K562 (cell line): ENCODE results near the gene FN3KRP. TPM values are rescaled to one million over a fixed set of nuclear protein-coding genes. Genes with fewer than 3 reads are reported as not detected.

Experiments
- ATAC-seq: fragments of 200-7000 bp; cut with Tn5 transposase; 3 replicates; pipeline ENCODE4 v1.9.1; 2020; ENCODE audit warnings: moderate library complexity
- BruUV-seq: library from RNA; stranded (reverse); fragments of 400-500 nt; replicated peaks from 2 replicates; lab custom pipeline; 2021; lab: Mats Ljungman, UMichigan
- CTCF ChIA-PET: fragments of 300-600 bp; formaldehyde crosslinking; extraction: SDS; loops from one replicate; lab custom pipeline; 2021; ENCODE audit warnings: low intra/inter-chr PET ratio; lab: Yijun Ruan, JAX
- POLR2A ChIA-PET: fragments of 300-600, 350-650 bp; sonication (Branson Sonifier 250); formaldehyde crosslinking; extraction: SDS; loops from one replicate; lab custom pipeline; 2021; ENCODE audit warnings: antibody characterized with exemption, inconsistent platforms; lab: Yijun Ruan, JAX
- DNase-seq, 4 experiments: peaks; one replicate each; pipeline versions ENCODE4 v3.0.0 to v3.0.0-alpha.2; 2011 to 2018; ENCODE audit warnings: low spot score in 3 of 4, mixed read lengths in 3 of 4; ENCODE audit errors: extremely low read depth in 1 of 4
- FAIRE-seq: peaks from 2 replicates; lab custom pipeline; 2011; peaks lifted over from hg19 to GRCh38; lab: Jason Lieb, UNC
- H2AFZ ChIP-seq: 2 replicates; pipeline ENCODE4 v1.6.0; 2011; ENCODE audit warnings: low read depth, low read length, control low read depth, inconsistent platforms
- H3K27ac ChIP-seq: fragments of 200-600 bp; 3 replicates; pipeline ENCODE4 v1.8.0; 2011; ENCODE audit warnings: low read depth, mild to moderate bottlenecking, control low read depth, inconsistent platforms, low read length, moderate library complexity, mixed read lengths; ENCODE audit errors: extremely low read depth
- H3K27me3 ChIP-seq, 2 experiments: fragments of 300-600 bp in 1 of 2; 2 replicates in 1 of 2; 3 replicates in 1 of 2; pipeline versions ENCODE4 v1.6.0 to v1.8.0; 2011; ENCODE audit warnings: inconsistent platforms in 2 of 2, low read length in 2 of 2, mild to moderate bottlenecking in 1 of 2, mixed read lengths in 1 of 2, moderate library complexity in 1 of 2; ENCODE audit not compliant: control insufficient read depth in 2 of 2, insufficient read depth in 2 of 2
- H3K36me3 ChIP-seq: fragments of 300-600 bp; 3 replicates; pipeline ENCODE4 v1.8.0; 2011; ENCODE audit warnings: mild to moderate bottlenecking, low read length, inconsistent platforms; ENCODE audit not compliant: control insufficient read depth, insufficient read depth
- H3K4me1 ChIP-seq, 2 experiments: fragments of 200-600 bp in 1 of 2; replicated peaks in 1 of 2; 2 replicates in 1 of 2; 3 replicates in 1 of 2; pipeline versions ENCODE4 v1.5.1 to v1.8.0; 2011; ENCODE audit warnings: inconsistent platforms in 2 of 2, low read length in 2 of 2, mild to moderate bottlenecking in 1 of 2, mixed read lengths in 1 of 2, moderate library complexity in 1 of 2; ENCODE audit not compliant: control insufficient read depth in 2 of 2, insufficient read depth in 2 of 2
- H3K4me2 ChIP-seq: 2 replicates; pipeline ENCODE4 v1.6.1; 2011; ENCODE audit warnings: low read length, control low read depth, inconsistent platforms, mixed read lengths; ENCODE audit not compliant: insufficient read depth
- H3K4me3 ChIP-seq: fragments of 200-600 bp; sonication (generic), shearing (Covaris generic); 2 replicates; pipeline ENCODE4 v1.5.1; 2016; ENCODE audit warnings: control low read depth, inconsistent platforms
- H3K79me2 ChIP-seq: fragments of 200-600 bp; 3 replicates; pipeline ENCODE4 v1.8.0; 2011; ENCODE audit warnings: low read length, inconsistent platforms; ENCODE audit not compliant: control insufficient read depth, insufficient read depth
- H3K9ac ChIP-seq, 2 experiments: 2 replicates each; pipeline versions ENCODE4 v1.6.0 to v1.6.1; 2011; ENCODE audit warnings: low read depth in 2 of 2, low read length in 2 of 2, control low read depth in 1 of 2, inconsistent platforms in 1 of 2, mild to moderate bottlenecking in 1 of 2, mixed read lengths in 1 of 2; ENCODE audit not compliant: insufficient read depth in 1 of 2
- H3K9me1 ChIP-seq: one replicate; pipeline ENCODE4 v1.6.0; 2011; ENCODE audit warnings: inconsistent platforms, mild to moderate bottlenecking, low read length, moderate library complexity; ENCODE audit not compliant: control insufficient read depth, insufficient read depth
- H3K9me3 ChIP-seq: replicated peaks from 2 replicates; pipeline ENCODE4 v1.5.1; 2011; ENCODE audit warnings: low read depth, low read length, inconsistent platforms; ENCODE audit not compliant: control insufficient read depth, insufficient read depth
- H4K20me1 ChIP-seq: replicated peaks from 2 replicates; pipeline ENCODE4 v1.6.1; 2011; ENCODE audit warnings: low read length, inconsistent platforms, mixed read lengths; ENCODE audit not compliant: control insufficient read depth, insufficient read depth
- CBX5 ChIP-seq: IDR thresholded peaks from 2 replicates; pipeline ENCODE4 v1.6.1; 2014; ENCODE audit warnings: low read depth, borderline replicate concordance
- HCFC1 ChIP-seq: IDR thresholded peaks from 2 replicates; pipeline ENCODE4 v1.6.1; 2012; ENCODE audit warnings: low read depth, low read length, improper control_type of control experiment
- HDAC8 ChIP-seq: fragments of 450-650 bp; IDR thresholded peaks from 2 replicates; pipeline ENCODE4 v1.6.1; 2016; ENCODE audit warnings: mild to moderate bottlenecking, missing genetic modification characterization, moderate library complexity, missing compliant biosample characterization
- HLTF ChIP-seq: fragments of 450-650 bp; IDR thresholded peaks from 2 replicates; pipeline ENCODE4 v1.6.1; 2016
- NFE2 ChIP-seq: IDR thresholded peaks from 2 replicates; pipeline ENCODE4 v1.6.1; 2014; ENCODE audit warnings: antibody characterized with exemption, low read depth
- NFIC ChIP-seq: fragments of 450-650 bp; IDR thresholded peaks from 2 replicates; pipeline ENCODE4 v1.6.1; 2017; ENCODE audit warnings: mild to moderate bottlenecking, inconsistent platforms
- POLR2H ChIP-seq: IDR thresholded peaks from 2 replicates; pipeline ENCODE4 v1.6.1; 2016; ENCODE audit warnings: missing genetic modification characterization, low read depth, mild to moderate bottlenecking, control low read depth, missing compliant biosample characterization, moderate library complexity
- TAF1 ChIP-seq: IDR thresholded peaks from 2 replicates; pipeline ENCODE4 v1.6.1; 2011; ENCODE audit warnings: mild to moderate bottlenecking, low read length, moderate library complexity; ENCODE audit not compliant: insufficient read depth, control insufficient read depth, severe bottlenecking; ENCODE audit errors: extremely low read depth
- ZNF77 ChIP-seq: fragments of 250-450 bp; sonication (Bioruptor Pico); IDR thresholded peaks from 2 replicates; pipeline ENCODE4 v1.5.0; 2020
- WGBS: fragments of 100-300 bp; shearing (Covaris generic); methylation state at CpG from one replicate; pipeline ENCODE4 v1.1.6; 2016; ENCODE audit warnings: low coverage, mixed read lengths; ENCODE audit not compliant: insufficient coverage; ENCODE audit errors: missing lambda C conversion rate; 5-methylcytosine and 5-hydroxymethylcytosine counted together
- in situ Hi-C: fragments of 300-500 bp; cut with MboI; formaldehyde crosslinking; loops from 4 replicates; pipeline ENCODE4 v1.15.0; 2018; ENCODE audit warnings: inconsistent platforms, mixed read lengths
- intact Hi-C: fragments of 100-400 bp; cut with micrococcal nuclease; formaldehyde crosslinking; loops from 2 replicates; pipeline ENCODE4 v1.14.2; 2022
- polyA plus RNA-seq, 8 experiments: library from polyadenylated mRNA; depleted of rRNA in 4 of 8; stranded (reverse) in 5 of 8; unstranded in 3 of 8; fragments of >200 nt; fragmentation: Nextera tagmentation in 2 of 8; fragmentation: Illumina TruSeq in 1 of 8; extraction: Ambion mirVana in 2 of 8; extraction: Trizol in 1 of 8; gene quantifications; 2 replicates each; pipeline versions ENCODE4 v1.2.1 to v1.2.3, GENCODE V29; 2011 to 2014; ENCODE audit warnings: inconsistent platforms in 1 of 8, missing spikeins in 1 of 8
- total RNA-seq, 7 experiments: library from RNA; depleted of rRNA in 6 of 7; stranded (reverse); fragments of >200 nt in 6 of 7; fragmentation: Illumina TruSeq in 2 of 7; extraction: Trizol in 2 of 7; gene quantifications; 2 replicates each; pipeline versions ENCODE4 v1.2.1 to v1.2.3, GENCODE V29; 2011 to 2021; ENCODE audit warnings: low replicate concordance in 1 of 7
- TF ChIP-seq, protein P1 (sequence below): sonication (generic); formaldehyde crosslinking; IDR thresholded peaks from 2 replicates; pipeline ENCODE4 v1.5.0; 2020; ENCODE audit warnings: missing genetic modification reagents
- TF ChIP-seq, protein P2 (sequence below): fragments of 450-650 bp; conservative IDR thresholded peaks from 2 replicates; pipeline ENCODE4 v1.6.1; 2016; ENCODE audit warnings: missing genetic modification characterization, low read depth, mild to moderate bottlenecking, missing compliant biosample characterization, moderate library complexity
- TF ChIP-seq, protein P3 (sequence below), 2 experiments: IDR thresholded peaks in 1 of 2; conservative IDR thresholded peaks in 1 of 2; 2 replicates each; pipeline ENCODE4 v1.6.1; 2016; ENCODE audit warnings: low read depth in 2 of 2, mild to moderate bottlenecking in 1 of 2, missing compliant biosample characterization in 1 of 2, missing genetic modification characterization in 1 of 2, moderate library complexity in 1 of 2
- TF ChIP-seq, protein P4 (sequence below): fragments of 450-650 bp; formaldehyde crosslinking; IDR thresholded peaks from 2 replicates; pipeline ENCODE4 v1.4.0; 2020; ENCODE audit warnings: mild to moderate bottlenecking, moderate library complexity

The FN3KRP gene
- total and polyA plus RNA-seq, 9 of the 15 experiments (the other 6 are each of a cell fraction or from before 2014, with no cell fraction given): 2.0 to 32.1 (median 24.9) TPM

DNA sequence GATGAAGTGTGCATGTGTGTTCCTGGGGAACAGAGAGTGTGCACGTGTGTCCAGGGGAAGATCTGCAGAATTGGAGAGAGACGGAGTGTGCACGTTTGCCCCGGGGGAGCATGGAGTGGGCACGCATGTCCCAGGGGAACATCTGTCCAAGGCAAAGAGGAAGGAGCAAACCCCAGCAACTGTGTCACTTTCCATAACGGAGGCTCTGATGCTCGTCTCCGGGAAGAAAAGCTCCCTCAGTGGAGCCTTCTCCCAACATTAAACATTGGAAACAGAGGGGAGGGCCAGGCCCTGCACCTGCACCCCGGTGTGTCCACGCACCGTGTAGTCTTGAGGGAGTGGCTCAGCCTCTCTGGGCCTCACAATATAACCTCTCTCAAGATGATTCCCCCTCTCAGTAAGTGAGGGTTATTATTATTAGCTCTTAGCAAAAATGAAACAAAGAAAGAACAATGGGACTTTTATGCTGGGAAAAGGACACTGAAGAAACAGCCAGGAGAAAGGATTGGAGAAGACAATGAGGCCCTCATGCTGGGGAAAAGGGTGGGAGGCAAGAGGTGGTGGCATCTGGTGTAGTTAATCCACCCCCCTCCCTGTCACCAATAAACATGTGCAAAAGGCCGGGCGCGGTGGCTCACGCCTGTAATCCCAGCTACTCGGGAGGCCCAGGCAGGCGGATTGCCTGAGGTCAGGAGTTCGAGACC is 25.6 kb upstream of the FN3KRP start:
- ChIA-PET POLR2A (interaction anchor here (0.6 kb wide), 1 partner anchor 497 kb away, joined by 4 read pairs; no protein-coding TSS in a partner anchor), CTCF (no interaction called here)
- Histone ChIP-seq H3K4me1 (peaks cover 0 to 7% of the 10 kb centered on the region in 2 experiments; a peak in 2 of 5 replicates), H3K79me2 (no peaks in the 10 kb centered on the region), H4K20me1 (0 out of 2 replicates have a peak, but pooled peaks cover 2% of the 10 kb centered on the region), H3K9me1 (no peaks in the 10 kb centered on the region), H3K4me3 (no peak overlapping the region), H3K9ac (no peak overlapping the region), H3K9me3 (peaks cover 8% of the 10 kb centered on the region), H3K27me3 (peaks cover 4 to 27% of the 10 kb centered on the region in 2 experiments; a peak in 4 of 5 replicates), H3K36me3 (no peaks in the 10 kb centered on the region), H2AFZ (no peak overlapping the region), H3K4me2 (no peak overlapping the region), H3K27ac (no peak overlapping the region)
- intact Hi-C loops (no loop called here), in situ Hi-C loops (no loop called here)
- WGBS: 13% methylated on average over 17 of the region's 18 CpGs
- BruUV-seq: no TSS peak
- ATAC-seq (no peak), DNase-seq (no peak), FAIRE-seq (no peak)
- no peak for TF ChIP-seq CBX5
- TF ChIP-seq, protein P1, sequence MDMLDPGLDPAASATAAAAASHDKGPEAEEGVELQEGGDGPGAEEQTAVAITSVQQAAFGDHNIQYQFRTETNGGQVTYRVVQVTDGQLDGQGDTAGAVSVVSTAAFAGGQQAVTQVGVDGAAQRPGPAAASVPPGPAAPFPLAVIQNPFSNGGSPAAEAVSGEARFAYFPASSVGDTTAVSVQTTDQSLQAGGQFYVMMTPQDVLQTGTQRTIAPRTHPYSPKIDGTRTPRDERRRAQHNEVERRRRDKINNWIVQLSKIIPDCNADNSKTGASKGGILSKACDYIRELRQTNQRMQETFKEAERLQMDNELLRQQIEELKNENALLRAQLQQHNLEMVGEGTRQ: no peak
- TF ChIP-seq NFE2: no peak
- TF ChIP-seq TAF1: no peak
- no peak for TF ChIP-seq POLR2H (tag)
- no peak for TF ChIP-seq HDAC8 (tag)
- TF ChIP-seq, protein P2, sequence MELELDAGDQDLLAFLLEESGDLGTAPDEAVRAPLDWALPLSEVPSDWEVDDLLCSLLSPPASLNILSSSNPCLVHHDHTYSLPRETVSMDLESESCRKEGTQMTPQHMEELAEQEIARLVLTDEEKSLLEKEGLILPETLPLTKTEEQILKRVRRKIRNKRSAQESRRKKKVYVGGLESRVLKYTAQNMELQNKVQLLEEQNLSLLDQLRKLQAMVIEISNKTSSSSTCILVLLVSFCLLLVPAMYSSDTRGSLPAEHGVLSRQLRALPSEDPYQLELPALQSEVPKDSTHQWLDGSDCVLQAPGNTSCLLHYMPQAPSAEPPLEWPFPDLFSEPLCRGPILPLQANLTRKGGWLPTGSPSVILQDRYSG (tag): no peak
- no peak for TF ChIP-seq NFIC
- TF ChIP-seq HCFC1: no peak
- no peak for TF ChIP-seq HLTF
- TF ChIP-seq, protein P3, sequence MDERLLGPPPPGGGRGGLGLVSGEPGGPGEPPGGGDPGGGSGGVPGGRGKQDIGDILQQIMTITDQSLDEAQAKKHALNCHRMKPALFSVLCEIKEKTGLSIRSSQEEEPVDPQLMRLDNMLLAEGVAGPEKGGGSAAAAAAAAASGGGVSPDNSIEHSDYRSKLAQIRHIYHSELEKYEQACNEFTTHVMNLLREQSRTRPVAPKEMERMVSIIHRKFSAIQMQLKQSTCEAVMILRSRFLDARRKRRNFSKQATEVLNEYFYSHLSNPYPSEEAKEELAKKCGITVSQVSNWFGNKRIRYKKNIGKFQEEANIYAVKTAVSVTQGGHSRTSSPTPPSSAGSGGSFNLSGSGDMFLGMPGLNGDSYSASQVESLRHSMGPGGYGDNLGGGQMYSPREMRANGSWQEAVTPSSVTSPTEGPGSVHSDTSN (CRISPR knock-in tag; IDR thresholded peaks at IDR 0.05; ENCODE audit: low read depth): no peak
- TF ChIP-seq, protein P3 (tag; conservative IDR thresholded peaks at IDR 0.05; ENCODE audit: low read depth): no peak
- TF ChIP-seq, protein P4, sequence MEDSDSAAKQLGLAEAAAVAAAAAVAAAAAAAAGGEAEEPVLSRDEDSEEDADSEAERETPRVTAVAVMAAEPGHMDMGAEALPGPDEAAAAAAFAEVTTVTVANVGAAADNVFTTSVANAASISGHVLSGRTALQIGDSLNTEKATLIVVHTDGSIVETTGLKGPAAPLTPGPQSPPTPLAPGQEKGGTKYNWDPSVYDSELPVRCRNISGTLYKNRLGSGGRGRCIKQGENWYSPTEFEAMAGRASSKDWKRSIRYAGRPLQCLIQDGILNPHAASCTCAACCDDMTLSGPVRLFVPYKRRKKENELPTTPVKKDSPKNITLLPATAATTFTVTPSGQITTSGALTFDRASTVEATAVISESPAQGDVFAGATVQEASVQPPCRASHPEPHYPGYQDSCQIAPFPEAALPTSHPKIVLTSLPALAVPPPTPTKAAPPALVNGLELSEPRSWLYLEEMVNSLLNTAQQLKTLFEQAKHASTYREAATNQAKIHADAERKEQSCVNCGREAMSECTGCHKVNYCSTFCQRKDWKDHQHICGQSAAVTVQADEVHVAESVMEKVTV (CRISPR knock-in tag): no peak
- no peak for TF ChIP-seq ZNF77
